Measurements from ENCODE around the gene LEMD3. TPM values are rescaled to one million over a fixed set of nuclear protein-coding genes. Genes with fewer than 3 reads are reported as not detected.
A peak's percentile ranks its signal among the peaks of the same experiment; 100 is the strongest.

LEMD3 gene
- polyA plus RNA-seq, 1 donor (not counting 4 experiments of a cell fraction or from before 2014, with no cell fraction given): 21.8 TPM

- dilution Hi-C loops (cut with MboI; ENCODE audit: extremely low pct_ligation_motif_present, low sequenced_read_pairs): no loop called here
- no peaks in the 10 kb centered on the region for H4K20me1 ChIP-seq (ENCODE audit: control insufficient read depth, extremely low read depth, insufficient read depth, low read length)
- TF ChIP-seq EZH2 (IDR thresholded peaks at IDR 0.05; ENCODE audit: low read length): no peak
- TF ChIP-seq, protein P1, sequence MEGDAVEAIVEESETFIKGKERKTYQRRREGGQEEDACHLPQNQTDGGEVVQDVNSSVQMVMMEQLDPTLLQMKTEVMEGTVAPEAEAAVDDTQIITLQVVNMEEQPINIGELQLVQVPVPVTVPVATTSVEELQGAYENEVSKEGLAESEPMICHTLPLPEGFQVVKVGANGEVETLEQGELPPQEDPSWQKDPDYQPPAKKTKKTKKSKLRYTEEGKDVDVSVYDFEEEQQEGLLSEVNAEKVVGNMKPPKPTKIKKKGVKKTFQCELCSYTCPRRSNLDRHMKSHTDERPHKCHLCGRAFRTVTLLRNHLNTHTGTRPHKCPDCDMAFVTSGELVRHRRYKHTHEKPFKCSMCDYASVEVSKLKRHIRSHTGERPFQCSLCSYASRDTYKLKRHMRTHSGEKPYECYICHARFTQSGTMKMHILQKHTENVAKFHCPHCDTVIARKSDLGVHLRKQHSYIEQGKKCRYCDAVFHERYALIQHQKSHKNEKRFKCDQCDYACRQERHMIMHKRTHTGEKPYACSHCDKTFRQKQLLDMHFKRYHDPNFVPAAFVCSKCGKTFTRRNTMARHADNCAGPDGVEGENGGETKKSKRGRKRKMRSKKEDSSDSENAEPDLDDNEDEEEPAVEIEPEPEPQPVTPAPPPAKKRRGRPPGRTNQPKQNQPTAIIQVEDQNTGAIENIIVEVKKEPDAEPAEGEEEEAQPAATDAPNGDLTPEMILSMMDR (optimal IDR thresholded peaks at IDR 0.05 in 1 of 3, IDR thresholded peaks at IDR 0.05 in 1 of 3, conservative IDR thresholded peaks at IDR 0.05 in 1 of 3; ENCODE audit: extremely low read depth in 1 of 3, insufficient read depth in 2 of 3, low read length in 3 of 3): no peak
Measured at GRCh38 chr12:65276916-65277530, 107.6 kb downstream of the LEMD3 start.

GRCh38 chr12:65277994-65278575 lies 108.7 kb downstream of the LEMD3 start:
- Histone ChIP-seq H3K9me1 (ENCODE audit: control insufficient read depth, extremely low read depth, insufficient read depth, low read length) (no peaks in the 10 kb centered on the region), H2AFZ (ENCODE audit: control insufficient read depth, low read length) (peak overlapping the region; percentile 90), H3K79me2 (ENCODE audit: control insufficient read depth, insufficient read depth, low read length) (no peaks in the 10 kb centered on the region), H3K27ac (ENCODE audit: control insufficient read depth, insufficient read depth, low read length) (no peak overlapping the region), H4K20me1 (ENCODE audit: control insufficient read depth, extremely low read depth, insufficient read depth, low read length) (no peaks in the 10 kb centered on the region), H3K4me2 (ENCODE audit: control insufficient read depth, extremely low read depth, insufficient read depth, low read depth, low read length) (peak overlapping the region; percentile 80), H3K4me3 (ENCODE audit: control insufficient read depth in 2 of 3, extremely low read depth in 1 of 3, insufficient read depth in 2 of 3, low read depth in 1 of 3, low read length in 3 of 3) (peak overlapping the region; percentile 69 to 86 (median 70)), H3K4me1 (ENCODE audit: control insufficient read depth, extremely low read depth, insufficient read depth, low read length) (no peaks in the 10 kb centered on the region), H3K36me3 (ENCODE audit: control insufficient read depth in 2 of 2, extremely low read depth in 1 of 2, insufficient read depth in 2 of 2, low read length in 2 of 2) (no peaks in the 10 kb centered on the region), H3K27me3 (ENCODE audit: control insufficient read depth, extremely low read depth, insufficient read depth, low read length) (peaks cover 9% of the 10 kb centered on the region), H3K9me3 (ENCODE audit: control insufficient read depth, low read depth, low read length) (no peaks in the 10 kb centered on the region), H3K9ac (ENCODE audit: control insufficient read depth, extremely low read depth, insufficient read depth, low read length) (no peak overlapping the region)
- FAIRE-seq (no peak), DNase-seq (ENCODE audit: low read depth, low spot score) (no peak)
- dilution Hi-C loops (cut with MboI; ENCODE audit: extremely low pct_ligation_motif_present, low sequenced_read_pairs): no loop called here
- TF ChIP-seq, protein P1 (optimal IDR thresholded peaks at IDR 0.05 in 1 of 3, IDR thresholded peaks at IDR 0.05 in 1 of 3, conservative IDR thresholded peaks at IDR 0.05 in 1 of 3; ENCODE audit: extremely low read depth in 1 of 3, insufficient read depth in 2 of 3, low read length in 3 of 3): no peak
- TF ChIP-seq EZH2 (IDR thresholded peaks at IDR 0.05; ENCODE audit: low read length): no peak

More at GRCh38 chr12:65276916-65277530, 107.6 kb downstream of the LEMD3 start:
- FAIRE-seq: no peak
- H3K9ac ChIP-seq (ENCODE audit: control insufficient read depth, extremely low read depth, insufficient read depth, low read length): no peak overlapping the region
- no peak for DNase-seq (ENCODE audit: low read depth, low spot score)
- H3K79me2 ChIP-seq (ENCODE audit: control insufficient read depth, insufficient read depth, low read length): no peaks in the 10 kb centered on the region
- H3K27me3 ChIP-seq (ENCODE audit: control insufficient read depth, extremely low read depth, insufficient read depth, low read length): peaks cover 9% of the 10 kb centered on the region
- H3K9me3 ChIP-seq (ENCODE audit: control insufficient read depth, low read depth, low read length): no peaks in the 10 kb centered on the region
- no peaks in the 10 kb centered on the region for H3K4me1 ChIP-seq (ENCODE audit: control insufficient read depth, extremely low read depth, insufficient read depth, low read length)
- no peak overlapping the region for H3K4me3 ChIP-seq (ENCODE audit: control insufficient read depth in 2 of 3, extremely low read depth in 1 of 3, insufficient read depth in 2 of 3, low read depth in 1 of 3, low read length in 3 of 3)
- H3K27ac ChIP-seq (ENCODE audit: control insufficient read depth, insufficient read depth, low read length): no peak overlapping the region
- no peaks in the 10 kb centered on the region for H3K36me3 ChIP-seq (ENCODE audit: control insufficient read depth in 2 of 2, extremely low read depth in 1 of 2, insufficient read depth in 2 of 2, low read length in 2 of 2)
- no peaks in the 10 kb centered on the region for H3K9me1 ChIP-seq (ENCODE audit: control insufficient read depth, extremely low read depth, insufficient read depth, low read length)
- H3K4me2 ChIP-seq (ENCODE audit: control insufficient read depth, extremely low read depth, insufficient read depth, low read depth, low read length): no peak overlapping the region
- H2AFZ ChIP-seq (ENCODE audit: control insufficient read depth, low read length): no peak overlapping the region
